Kidney tubule cell (primary cell): ENCODE data around the gene BCAS1.
A peak's percentile ranks its signal among the peaks of the same experiment; 100 is the strongest.

ENCODE experiments used
- DNase-seq: peaks from one replicate; pipeline ENCODE4 v3.0.0-alpha.2; 2018; ENCODE audit warnings: low spot score

BCAS1 gene

GRCh38 chr20:54070187-54070987, at the start of gene BCAS1:
Gene BCAS1, minus strand, starts transcription at chr20:54070594. Its CDS starts 11,876 bp downstream, at chr20:54058718.
- DNase-seq = no peak

- no peak for DNase-seq
Measured at GRCh38 chr20:54119744-54120143, 49.4 kb upstream of the BCAS1 start.

- DNase-seq = peak; percentile 53
Measured at GRCh38 chr20:54118220-54119001, 48.0 kb upstream of the BCAS1 start.

- DNase-seq = no peak
Measured at GRCh38 chr20:54116550-54117235, 46.3 kb upstream of the BCAS1 start.

GRCh38 chr20:54115172-54115854, 44.9 kb upstream of the BCAS1 start:
- DNase-seq = peak; percentile 66

- DNase-seq = no peak
Measured at GRCh38 chr20:54114109-54114508, 43.7 kb upstream of the BCAS1 start.

GRCh38 chr20:54113566-54113965, 43.2 kb upstream of the BCAS1 start:
- no peak for DNase-seq

GRCh38 chr20:54112221-54112884, 42.0 kb upstream of the BCAS1 start:
- DNase-seq = no peak

- no peak for DNase-seq
Measured at GRCh38 chr20:54111460-54111859, 41.1 kb upstream of the BCAS1 start.

GRCh38 chr20:54110457-54110856, 40.1 kb upstream of the BCAS1 start:
- DNase-seq = no peak

GRCh38 chr20:54110041-54110440, 39.6 kb upstream of the BCAS1 start:
- no peak for DNase-seq

GRCh38 chr20:54108817-54109216, 38.4 kb upstream of the BCAS1 start:
- no peak for DNase-seq

GRCh38 chr20:54108326-54108642, 37.9 kb upstream of the BCAS1 start:
- no peak for DNase-seq

- DNase-seq = peak; percentile 72
Measured at GRCh38 chr20:54107600-54108325, 37.4 kb upstream of the BCAS1 start.

- no peak for DNase-seq
Measured at GRCh38 chr20:54107181-54107580, 36.8 kb upstream of the BCAS1 start.

GRCh38 chr20:54106162-54106561, 35.8 kb upstream of the BCAS1 start:
- no peak for DNase-seq

GRCh38 chr20:54105653-54106052, 35.3 kb upstream of the BCAS1 start:
- no peak for DNase-seq

GRCh38 chr20:54104781-54105180, 34.4 kb upstream of the BCAS1 start:
- no peak for DNase-seq

GRCh38 chr20:54103762-54104600, 33.6 kb upstream of the BCAS1 start:
- no peak for DNase-seq
